HG02798 (cell line): Measurements from ENCODE around the gene ARNT2.

ENCODE experiments used
- ATAC-seq: cut with Tn5 transposase; IDR thresholded peaks from one replicate; pipeline ENCODE4 v1.9.1; 2021; ENCODE audit warnings: mild to moderate bottlenecking; ENCODE audit not compliant: unreplicated experiment, poor library complexity

ARNT2 gene

DNA sequence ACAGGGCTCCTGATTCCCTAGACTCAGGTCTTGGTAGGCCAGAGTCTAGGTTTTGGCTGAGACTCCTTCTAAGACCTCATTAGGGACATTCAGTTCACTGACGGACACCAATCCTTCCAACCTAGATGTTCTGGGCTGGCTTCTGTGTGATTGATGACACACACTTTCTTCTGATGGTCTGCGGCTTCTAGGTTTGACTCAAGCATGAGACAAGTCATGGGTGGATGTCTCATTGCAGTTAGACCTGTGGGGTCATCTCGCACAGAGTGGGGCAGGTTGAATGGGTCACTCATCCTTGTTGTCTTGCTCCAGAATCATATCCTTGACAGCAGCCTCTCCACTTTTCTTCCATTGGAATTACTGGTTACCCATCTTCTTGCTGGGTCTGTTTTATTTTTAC, 35.8 kb downstream of the ARNT2 start:
- no peak for ATAC-seq

DNA sequence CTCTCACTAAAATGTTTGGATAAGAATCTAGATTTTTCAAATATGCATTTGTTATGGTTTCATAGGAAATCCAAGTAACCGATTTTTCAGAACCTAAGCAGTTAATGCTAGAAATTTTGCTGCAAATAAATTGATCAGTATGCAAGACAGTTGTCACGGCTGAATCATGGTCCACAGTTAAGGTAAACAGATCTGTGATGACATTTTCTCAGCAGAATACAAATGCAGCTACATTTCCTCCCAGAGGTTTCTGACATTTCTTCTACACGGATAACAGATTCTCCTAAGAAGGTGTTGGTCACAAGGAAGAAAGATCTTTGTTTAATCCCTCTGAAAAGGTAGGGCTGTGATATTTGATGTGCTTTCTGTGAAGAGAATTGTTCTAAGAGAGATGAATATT, 36.9 kb downstream of the ARNT2 start:
- no peak for ATAC-seq

DNA sequence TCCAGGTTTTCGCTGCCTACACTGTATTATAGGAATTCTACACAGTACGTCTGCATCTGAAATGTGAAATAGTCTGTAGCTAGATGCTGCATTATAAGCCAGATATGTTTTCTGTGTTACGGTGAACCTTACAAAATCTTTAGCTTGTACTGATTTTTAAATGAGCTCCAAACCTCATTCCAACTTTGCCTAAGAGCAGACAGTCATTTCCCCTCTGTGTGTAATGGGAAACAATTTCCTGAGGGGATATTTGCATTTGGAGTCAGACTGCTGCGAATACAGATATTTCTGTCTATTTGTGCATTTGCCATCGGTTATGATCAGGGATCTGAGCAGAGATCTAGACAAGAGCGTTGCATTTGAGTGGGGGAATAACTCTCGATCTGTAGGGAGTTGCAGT, 37.5 kb downstream of the ARNT2 start:
- no peak for ATAC-seq

- no peak for ATAC-seq
Observed at GRCh38 chr15:80442728-80443403, 38.7 kb downstream of the ARNT2 start.

DNA sequence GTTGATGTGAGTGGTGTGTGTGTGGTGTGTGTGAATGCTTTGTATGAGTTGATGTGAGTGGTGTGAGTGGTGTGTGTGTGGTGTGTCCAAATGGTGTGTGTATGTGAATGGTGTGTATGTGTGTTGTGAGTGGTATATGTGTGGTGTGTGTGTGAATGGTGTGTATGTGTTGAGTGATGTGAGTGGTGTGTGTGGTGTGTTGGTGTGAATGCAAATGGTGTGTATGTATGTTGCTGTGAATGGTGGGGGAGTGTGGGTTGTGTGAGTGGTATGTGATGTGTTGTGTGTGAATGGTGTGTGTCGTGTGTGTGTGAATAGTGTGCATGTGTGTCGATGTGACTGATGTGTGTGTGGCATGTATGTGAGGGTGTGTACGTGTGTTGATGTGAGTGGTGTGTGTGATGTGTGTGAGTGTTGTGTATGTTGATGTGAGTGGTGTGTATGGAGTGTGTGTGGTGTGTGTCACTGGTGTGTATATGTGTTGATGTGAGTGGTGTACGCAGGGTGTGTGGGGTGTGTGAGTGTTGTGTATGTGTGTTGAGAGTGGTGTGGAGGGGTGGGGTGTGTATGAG, 40.6 kb downstream of the ARNT2 start:
- ATAC-seq, result no peak

GRCh38 chr15:80445300-80446041, 41.3 kb downstream of the ARNT2 start:
- ATAC-seq, result no peak

- ATAC-seq, result no peak
Observed at GRCh38 chr15:80447077-80447476, 42.9 kb downstream of the ARNT2 start.

GRCh38 chr15:80449825-80450224, 45.6 kb downstream of the ARNT2 start:
- ATAC-seq, result no peak

- ATAC-seq, result no peak
Observed at GRCh38 chr15:80450811-80451321, 46.7 kb downstream of the ARNT2 start.

DNA sequence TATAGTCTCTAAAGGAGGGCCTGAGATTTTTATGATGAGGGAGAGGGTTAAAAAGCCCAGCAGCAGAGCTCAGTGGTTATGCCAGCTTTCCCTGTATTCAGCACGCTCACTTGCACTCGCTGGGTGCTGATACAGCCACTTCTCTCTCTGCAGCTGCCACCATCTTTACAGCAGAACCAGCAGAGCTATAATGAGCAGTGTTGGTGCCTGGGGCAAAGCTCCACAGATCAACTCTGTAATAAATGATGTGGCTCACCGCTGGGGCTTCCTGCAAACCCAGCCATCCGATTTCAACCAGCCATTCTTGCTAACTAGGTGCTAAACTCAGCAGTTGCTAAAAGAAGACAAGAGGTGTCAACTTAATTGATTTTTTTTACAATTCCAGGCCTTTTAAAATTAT, 48.0 kb downstream of the ARNT2 start:
- no peak for ATAC-seq

DNA sequence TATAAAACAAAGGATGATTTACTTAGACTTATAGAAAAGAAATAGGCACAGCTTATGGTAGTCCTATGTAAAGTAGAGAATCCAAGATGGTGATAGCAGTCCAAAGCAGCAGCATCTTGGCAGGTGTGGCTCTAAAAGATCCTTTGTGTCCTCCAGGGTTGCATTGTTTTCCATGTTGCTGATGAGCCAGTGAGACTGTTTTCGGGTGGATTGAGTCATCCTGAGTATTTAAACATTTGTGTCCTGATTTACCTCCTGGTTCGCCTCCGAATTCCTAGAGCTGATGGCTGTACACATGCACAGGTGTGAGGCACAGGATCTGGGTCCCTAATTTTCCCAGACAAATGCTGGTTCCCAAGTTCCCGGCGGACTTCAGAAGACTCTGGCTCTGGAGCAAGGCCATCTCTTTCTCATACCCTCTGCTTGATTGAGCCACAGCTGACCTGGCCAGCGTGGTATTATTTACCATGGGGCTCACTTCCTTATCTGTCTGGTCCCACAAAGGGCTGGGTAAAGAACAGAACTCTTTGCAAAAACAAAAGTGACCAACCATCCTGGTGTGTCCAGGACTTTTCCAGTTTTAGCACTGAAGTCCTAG, 51.0 kb downstream of the ARNT2 start:
- ATAC-seq, result no peak

GRCh38 chr15:80455668-80456442, 51.7 kb downstream of the ARNT2 start:
- peak; percentile 63 for ATAC-seq

DNA sequence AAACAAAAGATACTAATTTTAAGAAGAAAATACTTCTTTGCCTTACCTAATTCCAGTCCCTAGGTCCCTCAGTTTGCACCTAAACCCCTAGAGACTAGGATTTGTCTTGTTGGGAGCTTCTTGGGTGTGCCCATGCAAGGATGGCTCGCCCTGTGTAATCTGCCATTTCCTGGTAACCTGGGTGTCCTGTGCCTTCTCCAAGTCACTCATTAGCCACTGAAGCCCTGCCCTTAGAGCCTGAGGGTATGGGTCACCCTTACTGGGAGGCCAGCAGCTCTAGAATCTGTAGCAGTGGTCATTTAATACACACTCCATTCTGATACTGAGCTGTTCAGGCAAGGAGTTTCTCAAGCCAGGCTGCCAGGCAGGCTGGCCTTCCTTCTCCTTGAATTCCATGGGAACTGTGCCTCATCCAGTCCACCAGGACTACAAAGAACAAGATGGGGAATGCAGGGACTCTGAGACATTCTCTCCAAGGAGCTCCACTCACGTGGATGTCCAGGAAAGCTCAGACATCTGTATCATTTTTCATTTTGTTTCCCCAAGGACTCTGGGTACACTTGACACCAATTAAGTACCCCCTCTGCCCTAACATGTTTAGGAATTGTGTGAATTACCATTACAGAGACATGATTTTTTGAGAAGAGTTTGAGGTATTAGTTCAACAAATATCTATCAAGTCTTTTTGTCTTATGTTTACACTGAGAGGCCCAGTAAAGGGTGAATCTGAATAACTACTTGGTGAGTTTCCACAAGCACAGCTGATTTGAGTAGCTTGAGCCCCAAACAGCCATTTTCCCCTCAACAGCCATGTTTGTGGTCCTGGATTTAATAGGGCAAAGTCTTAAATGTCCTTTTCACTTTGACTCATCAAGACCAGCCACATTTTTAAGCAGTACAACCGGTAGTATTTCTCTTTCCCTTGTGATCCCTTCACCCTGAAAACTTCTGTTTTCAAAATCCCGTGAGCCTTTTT, 52.6 kb downstream of the ARNT2 start:
- no peak for ATAC-seq

DNA sequence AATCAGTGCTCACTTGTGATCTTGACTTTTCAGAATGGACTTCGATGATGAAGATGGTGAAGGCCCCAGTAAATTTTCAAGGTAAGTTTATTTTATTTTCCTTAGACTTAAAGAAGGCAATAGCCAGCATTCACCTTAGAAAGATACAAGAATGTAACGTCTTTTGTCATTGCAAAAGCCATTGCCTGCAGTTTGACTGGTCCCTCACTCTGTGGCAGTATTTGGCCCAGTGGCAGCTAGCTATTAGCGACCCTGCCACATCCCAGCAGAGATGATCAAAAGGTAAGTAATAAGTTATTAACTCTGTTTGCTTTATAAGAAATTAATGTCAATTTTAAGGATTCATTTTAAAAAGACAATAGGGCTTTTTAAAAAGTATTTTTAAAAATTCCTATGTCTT, 53.7 kb downstream of the ARNT2 start:
- ATAC-seq, result no peak

DNA sequence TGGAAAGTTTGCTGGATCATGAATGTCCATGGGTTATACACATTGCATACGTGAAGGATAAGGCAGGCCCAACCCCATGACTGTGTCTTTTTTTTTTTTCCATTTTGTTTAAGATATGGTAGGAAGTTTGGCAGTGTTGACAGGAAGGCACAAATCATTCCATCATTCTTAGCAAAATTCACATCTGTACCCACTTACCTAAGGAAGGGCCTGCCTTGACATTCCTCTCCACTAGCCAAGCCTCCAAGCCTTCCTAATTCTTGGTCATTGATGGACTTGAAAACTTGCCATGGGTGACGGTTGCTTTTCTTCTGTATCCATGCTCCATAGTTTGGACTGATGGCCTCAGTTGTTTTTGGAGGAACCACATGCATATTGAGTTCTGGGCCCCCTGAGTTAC, 54.4 kb downstream of the ARNT2 start:
- ATAC-seq, result no peak

GRCh38 chr15:80459380-80459779, 55.2 kb downstream of the ARNT2 start:
- ATAC-seq, result no peak

DNA sequence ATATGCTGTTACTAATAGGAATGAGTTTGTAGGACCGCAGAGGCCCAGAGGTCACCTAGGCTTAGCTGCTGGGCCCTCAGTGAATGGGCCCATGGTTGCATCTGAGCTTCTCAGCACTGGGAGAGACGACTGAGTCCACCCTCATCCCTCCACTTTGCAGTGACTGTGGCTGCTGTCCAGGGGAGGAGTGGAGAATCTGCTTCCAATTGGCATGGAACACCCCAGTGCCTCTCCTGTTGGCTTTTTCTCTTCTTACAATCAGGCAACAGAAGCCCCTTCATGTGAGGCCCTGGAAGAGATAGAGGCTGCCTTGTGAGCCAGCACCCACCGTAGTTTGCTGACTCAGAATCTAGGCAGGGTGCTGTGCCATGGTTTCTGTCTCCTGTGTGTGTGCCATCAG, 55.6 kb downstream of the ARNT2 start:
- no peak for ATAC-seq

DNA sequence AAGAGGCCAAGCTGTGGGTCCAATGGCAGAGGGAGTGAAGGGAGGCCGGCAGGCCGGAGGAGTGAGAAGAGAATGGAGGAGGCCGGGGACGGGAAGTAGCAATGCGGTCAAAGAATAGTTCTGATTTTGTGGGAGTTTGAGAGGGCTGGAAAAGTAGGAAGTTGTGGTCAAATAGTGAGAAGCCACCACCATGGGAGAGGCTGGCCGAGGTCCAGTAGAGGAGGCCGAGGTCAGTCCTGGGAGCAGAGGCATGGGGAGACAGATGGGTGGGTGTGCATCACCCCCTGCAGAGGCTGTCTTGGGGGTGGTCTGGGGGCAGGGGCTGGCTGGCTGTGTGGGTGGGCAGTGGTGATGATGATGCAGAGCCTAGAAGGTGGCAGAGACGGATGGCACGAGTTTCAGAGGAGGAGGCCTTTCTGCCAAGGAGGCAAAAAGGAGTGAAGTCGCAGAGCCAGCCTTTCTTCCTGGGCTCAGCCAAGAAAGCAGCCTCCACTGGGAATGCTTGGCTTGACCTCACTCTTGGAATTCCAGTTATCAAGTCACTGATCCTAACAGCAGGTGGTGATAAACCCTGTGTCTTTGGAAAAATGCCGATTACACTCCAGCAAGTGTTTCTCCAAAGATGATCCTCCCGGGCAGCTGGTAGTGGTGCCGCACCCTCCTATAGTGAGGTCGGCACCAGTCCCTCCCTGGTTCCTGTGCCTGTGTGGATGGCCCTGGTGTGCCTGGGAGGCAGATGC, 57.3 kb downstream of the ARNT2 start:
- ATAC-seq, result no peak

- no peak for ATAC-seq
Observed at GRCh38 chr15:80462111-80462510, 57.9 kb downstream of the ARNT2 start.
